K562 (cell line): Measurements from ENCODE around the gene ALPK1. TPM values are rescaled to one million over a fixed set of nuclear protein-coding genes. Genes with fewer than 3 reads are reported as not detected.

Experiments used
- ATAC-seq: fragments of 200-7000 bp; cut with Tn5 transposase; 3 replicates; pipeline ENCODE4 v1.9.1; 2020; ENCODE audit warnings: moderate library complexity
- BruUV-seq: library from RNA; stranded (reverse); fragments of 400-500 nt; replicated peaks from 2 replicates; lab custom pipeline; 2021; lab: Mats Ljungman, UMichigan
- CTCF ChIA-PET: fragments of 300-600 bp; formaldehyde crosslinking; extraction: SDS; loops from one replicate; lab custom pipeline; 2021; ENCODE audit warnings: low intra/inter-chr PET ratio; lab: Yijun Ruan, JAX
- POLR2A ChIA-PET: fragments of 300-600, 350-650 bp; sonication (Branson Sonifier 250); formaldehyde crosslinking; extraction: SDS; loops from one replicate; lab custom pipeline; 2021; ENCODE audit warnings: antibody characterized with exemption, inconsistent platforms; lab: Yijun Ruan, JAX
- DNase-seq, 4 experiments: peaks; one replicate each; pipeline versions ENCODE4 v3.0.0 to v3.0.0-alpha.2; 2011 to 2018; ENCODE audit warnings: low spot score in 3 of 4, mixed read lengths in 3 of 4; ENCODE audit errors: extremely low read depth in 1 of 4
- FAIRE-seq: peaks from 2 replicates; lab custom pipeline; 2011; peaks lifted over from hg19 to GRCh38; lab: Jason Lieb, UNC
- H2AFZ ChIP-seq: 2 replicates; pipeline ENCODE4 v1.6.0; 2011; ENCODE audit warnings: low read depth, low read length, control low read depth, inconsistent platforms
- H3K27ac ChIP-seq: fragments of 200-600 bp; 3 replicates; pipeline ENCODE4 v1.8.0; 2011; ENCODE audit warnings: low read depth, mild to moderate bottlenecking, control low read depth, inconsistent platforms, low read length, moderate library complexity, mixed read lengths; ENCODE audit errors: extremely low read depth
- H3K27me3 ChIP-seq, 2 experiments: fragments of 300-600 bp in 1 of 2; 2 replicates in 1 of 2; 3 replicates in 1 of 2; pipeline versions ENCODE4 v1.6.0 to v1.8.0; 2011; ENCODE audit warnings: inconsistent platforms in 2 of 2, low read length in 2 of 2, mild to moderate bottlenecking in 1 of 2, mixed read lengths in 1 of 2, moderate library complexity in 1 of 2; ENCODE audit not compliant: control insufficient read depth in 2 of 2, insufficient read depth in 2 of 2
- H3K36me3 ChIP-seq: fragments of 300-600 bp; 3 replicates; pipeline ENCODE4 v1.8.0; 2011; ENCODE audit warnings: mild to moderate bottlenecking, low read length, inconsistent platforms; ENCODE audit not compliant: control insufficient read depth, insufficient read depth
- H3K4me1 ChIP-seq, 2 experiments: fragments of 200-600 bp in 1 of 2; replicated peaks in 1 of 2; 2 replicates in 1 of 2; 3 replicates in 1 of 2; pipeline versions ENCODE4 v1.5.1 to v1.8.0; 2011; ENCODE audit warnings: inconsistent platforms in 2 of 2, low read length in 2 of 2, mild to moderate bottlenecking in 1 of 2, mixed read lengths in 1 of 2, moderate library complexity in 1 of 2; ENCODE audit not compliant: control insufficient read depth in 2 of 2, insufficient read depth in 2 of 2
- H3K4me2 ChIP-seq: 2 replicates; pipeline ENCODE4 v1.6.1; 2011; ENCODE audit warnings: low read length, control low read depth, inconsistent platforms, mixed read lengths; ENCODE audit not compliant: insufficient read depth
- H3K4me3 ChIP-seq: fragments of 200-600 bp; sonication (generic), shearing (Covaris generic); 2 replicates; pipeline ENCODE4 v1.5.1; 2016; ENCODE audit warnings: control low read depth, inconsistent platforms
- H3K79me2 ChIP-seq: fragments of 200-600 bp; 3 replicates; pipeline ENCODE4 v1.8.0; 2011; ENCODE audit warnings: low read length, inconsistent platforms; ENCODE audit not compliant: control insufficient read depth, insufficient read depth
- H3K9ac ChIP-seq, 2 experiments: 2 replicates each; pipeline versions ENCODE4 v1.6.0 to v1.6.1; 2011; ENCODE audit warnings: low read depth in 2 of 2, low read length in 2 of 2, control low read depth in 1 of 2, inconsistent platforms in 1 of 2, mild to moderate bottlenecking in 1 of 2, mixed read lengths in 1 of 2; ENCODE audit not compliant: insufficient read depth in 1 of 2
- H3K9me1 ChIP-seq: one replicate; pipeline ENCODE4 v1.6.0; 2011; ENCODE audit warnings: inconsistent platforms, mild to moderate bottlenecking, low read length, moderate library complexity; ENCODE audit not compliant: control insufficient read depth, insufficient read depth
- H3K9me3 ChIP-seq: replicated peaks from 2 replicates; pipeline ENCODE4 v1.5.1; 2011; ENCODE audit warnings: low read depth, low read length, inconsistent platforms; ENCODE audit not compliant: control insufficient read depth, insufficient read depth
- H4K20me1 ChIP-seq: replicated peaks from 2 replicates; pipeline ENCODE4 v1.6.1; 2011; ENCODE audit warnings: low read length, inconsistent platforms, mixed read lengths; ENCODE audit not compliant: control insufficient read depth, insufficient read depth
- EP400 ChIP-seq: fragments of 450-650 bp; IDR thresholded peaks from 2 replicates; pipeline ENCODE4 v1.6.1; 2017; ENCODE audit warnings: antibody characterized with exemption, mild to moderate bottlenecking, moderate library complexity
- FOXP1 ChIP-seq: sonication (generic); formaldehyde crosslinking; IDR thresholded peaks from 2 replicates; pipeline ENCODE4 v1.8.0; 2022; ENCODE audit warnings: mild to moderate bottlenecking, missing genetic modification reagents
- FUS ChIP-seq: fragments of 200-400 bp; formaldehyde crosslinking; optimal IDR thresholded peaks from 2 replicates; pipeline ENCODE3; 2017; ENCODE audit warnings: low read depth, low read length
- HNRNPK ChIP-seq: fragments of 200-400 bp; formaldehyde crosslinking; IDR thresholded peaks from one replicate; pipeline ENCODE4 v1.6.1; 2018; ENCODE audit warnings: mild to moderate bottlenecking, low read depth, low read length; ENCODE audit not compliant: poor library complexity, severe bottlenecking
- MED1 ChIP-seq: sonication (generic); formaldehyde crosslinking; IDR thresholded peaks from 2 replicates; pipeline ENCODE4 v1.8.1; 2023; ENCODE audit warnings: missing genetic modification reagents, borderline replicate concordance
- NFE2L1 ChIP-seq: fragments of 450-650 bp; IDR thresholded peaks from 2 replicates; pipeline ENCODE4 v1.6.1; 2016; ENCODE audit warnings: missing genetic modification characterization, low read depth, mild to moderate bottlenecking, missing compliant biosample characterization, moderate library complexity, borderline replicate concordance
- PTTG1 ChIP-seq: fragments of 450-650 bp; IDR thresholded peaks from 2 replicates; pipeline ENCODE4 v1.6.1; 2016; ENCODE audit warnings: low read depth, mild to moderate bottlenecking, missing genetic modification characterization, missing compliant biosample characterization
- RBFOX2 ChIP-seq: fragments of 200-400 bp; formaldehyde crosslinking; IDR thresholded peaks from 2 replicates; pipeline ENCODE4 v1.6.1; 2017; ENCODE audit warnings: low read depth, mild to moderate bottlenecking, low read length, moderate library complexity
- SMARCA5 ChIP-seq: fragments of 450-650 bp; IDR thresholded peaks from 2 replicates; pipeline ENCODE4 v1.6.1; 2016
- WGBS: fragments of 100-300 bp; shearing (Covaris generic); methylation state at CpG from one replicate; pipeline ENCODE4 v1.1.6; 2016; ENCODE audit warnings: low coverage, mixed read lengths; ENCODE audit not compliant: insufficient coverage; ENCODE audit errors: missing lambda C conversion rate; 5-methylcytosine and 5-hydroxymethylcytosine counted together
- in situ Hi-C: fragments of 300-500 bp; cut with MboI; formaldehyde crosslinking; loops from 4 replicates; pipeline ENCODE4 v1.15.0; 2018; ENCODE audit warnings: inconsistent platforms, mixed read lengths
- intact Hi-C: fragments of 100-400 bp; cut with micrococcal nuclease; formaldehyde crosslinking; loops from 2 replicates; pipeline ENCODE4 v1.14.2; 2022
- polyA plus RNA-seq, 8 experiments: library from polyadenylated mRNA; depleted of rRNA in 4 of 8; stranded (reverse) in 5 of 8; unstranded in 3 of 8; fragments of >200 nt; fragmentation: Nextera tagmentation in 2 of 8; fragmentation: Illumina TruSeq in 1 of 8; extraction: Ambion mirVana in 2 of 8; extraction: Trizol in 1 of 8; gene quantifications; 2 replicates each; pipeline versions ENCODE4 v1.2.1 to v1.2.3, GENCODE V29; 2011 to 2014; ENCODE audit warnings: inconsistent platforms in 1 of 8, missing spikeins in 1 of 8
- total RNA-seq, 7 experiments: library from RNA; depleted of rRNA in 6 of 7; stranded (reverse); fragments of >200 nt in 6 of 7; fragmentation: Illumina TruSeq in 2 of 7; extraction: Trizol in 2 of 7; gene quantifications; 2 replicates each; pipeline versions ENCODE4 v1.2.1 to v1.2.3, GENCODE V29; 2011 to 2021; ENCODE audit warnings: low replicate concordance in 1 of 7
- TF ChIP-seq, protein P1 (sequence below): sonication (generic); formaldehyde crosslinking; IDR thresholded peaks from 2 replicates; pipeline ENCODE4 v1.8.1; 2022; ENCODE audit warnings: missing genetic modification reagents

ALPK1 gene
- total and polyA plus RNA-seq, 9 of the 15 experiments (the other 6 are each of a cell fraction or from before 2014, with no cell fraction given), result 2.3 to 6.9 (median 4.6) TPM

DNA sequence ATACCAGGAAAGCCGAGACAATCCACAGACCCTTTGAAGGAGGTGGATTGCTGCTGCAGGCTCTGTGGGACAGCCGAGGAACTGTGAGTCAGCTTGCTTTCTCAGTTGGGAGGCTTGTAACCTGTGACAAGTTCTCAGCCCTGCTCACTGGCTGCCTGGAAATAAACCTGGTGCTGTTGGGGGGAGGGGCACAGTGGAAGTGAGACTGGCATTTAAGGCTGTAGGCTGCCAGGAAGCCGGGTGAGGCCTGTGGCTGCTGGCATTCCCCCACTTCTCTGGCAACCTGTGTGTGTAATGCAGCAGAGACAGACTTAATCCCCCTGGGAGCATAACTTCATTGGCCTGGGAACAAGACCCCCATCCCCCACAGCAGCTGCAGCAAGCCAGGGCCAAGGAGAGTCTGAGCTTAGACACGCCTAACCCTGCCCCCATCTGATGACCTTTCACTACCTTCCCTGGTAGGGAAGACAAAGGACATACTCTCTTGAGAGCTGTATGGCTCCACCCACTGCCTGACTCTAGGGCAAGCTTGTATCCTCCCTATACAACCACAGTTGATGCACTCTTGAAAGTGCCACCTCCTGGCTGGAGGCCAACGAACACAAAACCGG, 64.1 kb downstream of the ALPK1 start:
- H4K20me1 ChIP-seq, result no peaks in the 10 kb centered on the region
- no peaks in the 10 kb centered on the region for H3K79me2 ChIP-seq
- H3K4me2 ChIP-seq, result no peak overlapping the region
- BruUV-seq, result no TSS peak
- 5% methylated on average over 5 of the region's 6 CpGs for WGBS
- H2AFZ ChIP-seq, result no peak overlapping the region
- no peak overlapping the region for H3K27ac ChIP-seq
- H3K9me3 ChIP-seq, result no peaks in the 10 kb centered on the region
- in situ Hi-C loops, result no loop called here
- CTCF ChIA-PET, result no interaction called here
- H3K36me3 ChIP-seq, result no peaks in the 10 kb centered on the region
- no peaks in the 10 kb centered on the region for H3K9me1 ChIP-seq
- H3K27me3 ChIP-seq, result peaks cover 7 to 35% of the 10 kb centered on the region in 2 experiments; a peak in 4 of 5 replicates
- 0 out of 4 replicates have a peak overlapping the region, but pooled peaks of 1 of the 2 experiments have one; percentile 26 for H3K9ac ChIP-seq
- POLR2A ChIA-PET, result no interaction called here
- FAIRE-seq (no peak), DNase-seq (peak in 1 of 4 experiments; percentile 8), ATAC-seq (peak; percentile 53; the same call in 1 of the 3 replicates)
- intact Hi-C loops, result no loop called here
- H3K4me3 ChIP-seq, result no peak overlapping the region
- no peaks in the 10 kb centered on the region for H3K4me1 ChIP-seq
- TF ChIP-seq FUS, result no peak
- no peak for TF ChIP-seq PTTG1 (tag)
- TF ChIP-seq FOXP1 (CRISPR knock-in tag), result no peak
- no peak for TF ChIP-seq RBFOX2
- no peak for TF ChIP-seq SMARCA5
- TF ChIP-seq HNRNPK, result no peak
- no peak for TF ChIP-seq NFE2L1 (tag)
- no peak for TF ChIP-seq EP400
- TF ChIP-seq, protein P1, sequence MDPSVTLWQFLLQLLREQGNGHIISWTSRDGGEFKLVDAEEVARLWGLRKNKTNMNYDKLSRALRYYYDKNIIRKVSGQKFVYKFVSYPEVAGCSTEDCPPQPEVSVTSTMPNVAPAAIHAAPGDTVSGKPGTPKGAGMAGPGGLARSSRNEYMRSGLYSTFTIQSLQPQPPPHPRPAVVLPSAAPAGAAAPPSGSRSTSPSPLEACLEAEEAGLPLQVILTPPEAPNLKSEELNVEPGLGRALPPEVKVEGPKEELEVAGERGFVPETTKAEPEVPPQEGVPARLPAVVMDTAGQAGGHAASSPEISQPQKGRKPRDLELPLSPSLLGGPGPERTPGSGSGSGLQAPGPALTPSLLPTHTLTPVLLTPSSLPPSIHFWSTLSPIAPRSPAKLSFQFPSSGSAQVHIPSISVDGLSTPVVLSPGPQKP (CRISPR knock-in tag), result no peak
- no peak for TF ChIP-seq MED1 (CRISPR knock-in tag)
- TF ChIP-seq, all 486 proteins: peak for 0
